Activated CD8-positive, alpha-beta T cell treated with anti-CD3 and anti-CD28 coated beads, Interleukin-2, amount 10 ng/mL, durations not matched to agents 7 days and 5 days (primary cell): Measurements from ENCODE around the gene USP5. TPM values are rescaled to one million over a fixed set of nuclear protein-coding genes. Genes with fewer than 3 reads are reported as not detected.

Experiments
- ATAC-seq: fragments of 150-1000 bp; cut with Tn5 transposase; one replicate; pipeline ENCODE4 v1.10.0; 2021; ENCODE audit warnings: moderate library complexity
- CTCF ChIA-PET: fragments of 350-600 bp; sonication (Branson Sonifier 250); formaldehyde crosslinking; loops from one replicate; lab custom pipeline; 2021; ENCODE audit warnings: antibody characterized with exemption; lab: Charles Lee
- POLR2A ChIA-PET: fragments of 350-600 bp; sonication (Branson Sonifier 250); formaldehyde crosslinking; loops from one replicate; lab custom pipeline; 2021; ENCODE audit warnings: antibody characterized with exemption; lab: Charles Lee
- DNase-seq: peaks from one replicate; pipeline ENCODE4 v3.0.0-alpha.2; 2020
- H3K27ac Mint-ChIP-seq: one replicate; pipeline ENCODE4 v1.8.0; 2021; ENCODE audit warnings: mild to moderate bottlenecking, mixed read lengths
- H3K27me3 Mint-ChIP-seq: one replicate; pipeline ENCODE4 v1.8.0; 2021; ENCODE audit warnings: low read depth, mixed read lengths
- H3K36me3 Mint-ChIP-seq: one replicate; pipeline ENCODE4 v1.8.0; 2021; ENCODE audit warnings: low read depth, mixed read lengths
- H3K4me1 Mint-ChIP-seq: one replicate; pipeline ENCODE4 v1.8.0; 2021; ENCODE audit warnings: low read depth, mixed read lengths
- H3K4me3 Mint-ChIP-seq: one replicate; pipeline ENCODE4 v1.8.0; 2021; ENCODE audit warnings: mild to moderate bottlenecking, mixed read lengths
- H3K9me3 Mint-ChIP-seq: one replicate; pipeline ENCODE4 v1.8.0; 2022; ENCODE audit warnings: mixed read lengths; ENCODE audit not compliant: insufficient read depth
- total RNA-seq, 2 experiments: library from RNA; stranded (reverse); gene quantifications; one replicate each; pipeline ENCODE4 v1.2.3, GENCODE V29; 2021

Gene USP5
- total RNA-seq, 2 experiments from 2014 or later, result 105 to 108 TPM

- Mint-ChIP-seq H3K27me3 (no peaks in the 10 kb centered on the region), H3K27ac (no peak overlapping the region), H3K4me3 (no peak overlapping the region), H3K9me3 (no peaks in the 10 kb centered on the region), H3K36me3 (peaks cover 19% of the 10 kb centered on the region), H3K4me1 (peaks cover 5% of the 10 kb centered on the region)
- DNase-seq (no peak), ATAC-seq (peak; percentile 32)
- ChIA-PET POLR2A (interaction anchor here (1.1 to 3.3 kb wide), 2 partner anchors 8 to 91 kb away, joined by 4 to 15 read pairs; partner anchors contain the start of genes CDCA3, MLF2 and USP5), CTCF (interaction anchor here (0.8 to 13.9 kb wide), 5 partner anchors 7 to 90 kb away, joined by 3 to 130 read pairs (median 6); partner anchors contain the start of genes GNB3 and MLF2)
These were observed 8.6 kb upstream of the USP5 start for GRCh38 chr12:6843118-6843902.

DNA sequence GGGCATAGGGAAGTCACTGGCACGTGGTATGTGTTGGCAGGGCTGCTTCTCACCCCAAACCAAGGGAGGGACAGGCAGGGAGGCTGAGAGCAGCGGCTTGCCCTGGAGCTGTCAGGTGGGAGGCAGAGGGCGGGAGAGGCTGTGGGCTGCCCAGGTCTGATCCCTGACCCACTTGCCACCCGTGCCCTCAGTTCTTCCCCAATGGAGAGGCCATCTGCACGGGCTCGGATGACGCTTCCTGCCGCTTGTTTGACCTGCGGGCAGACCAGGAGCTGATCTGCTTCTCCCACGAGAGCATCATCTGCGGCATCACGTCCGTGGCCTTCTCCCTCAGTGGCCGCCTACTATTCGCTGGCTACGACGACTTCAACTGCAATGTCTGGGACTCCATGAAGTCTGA, 6.6 kb upstream of the USP5 start:
- Mint-ChIP-seq H3K4me3 (no peak overlapping the region), H3K27ac (no peak overlapping the region), H3K9me3 (no peaks in the 10 kb centered on the region), H3K27me3 (no peaks in the 10 kb centered on the region), H3K36me3 (peaks cover 39% of the 10 kb centered on the region), H3K4me1 (peaks cover 21% of the 10 kb centered on the region)
- ChIA-PET CTCF (interaction anchor here (1.9 to 13.9 kb wide), 2 partner anchors 9 to 93 kb away, joined by 6 to 130 read pairs; partner anchors contain the start of genes GNB3 and MLF2), POLR2A (interaction anchor here (1.0 kb wide), 1 partner anchor 25 kb away, joined by 3 read pairs; no protein-coding TSS in a partner anchor)
- no peak for DNase-seq
- ATAC-seq, result no peak

- no peak for DNase-seq
- ATAC-seq, result no peak
- Mint-ChIP-seq H3K27ac (no peak overlapping the region), H3K36me3 (peaks cover 45% of the 10 kb centered on the region), H3K9me3 (no peaks in the 10 kb centered on the region), H3K27me3 (no peaks in the 10 kb centered on the region), H3K4me3 (no peak overlapping the region), H3K4me1 (peaks cover 24% of the 10 kb centered on the region)
- POLR2A ChIA-PET, result no interaction called here
- CTCF ChIA-PET, result interaction anchor here (13.9 kb wide), 1 partner anchor 10 kb away, joined by 130 read pairs; the partner anchor contains the start of gene GNB3
These were observed 5.6 kb upstream of the USP5 start for GRCh38 chr12:6846316-6846869.

GRCh38 chr12:6847676-6848075, 4.3 kb upstream of the USP5 start:
- CTCF ChIA-PET, result interaction anchor here (13.9 kb wide), 1 partner anchor 12 kb away, joined by 130 read pairs; the partner anchor contains the start of gene GNB3

DNA sequence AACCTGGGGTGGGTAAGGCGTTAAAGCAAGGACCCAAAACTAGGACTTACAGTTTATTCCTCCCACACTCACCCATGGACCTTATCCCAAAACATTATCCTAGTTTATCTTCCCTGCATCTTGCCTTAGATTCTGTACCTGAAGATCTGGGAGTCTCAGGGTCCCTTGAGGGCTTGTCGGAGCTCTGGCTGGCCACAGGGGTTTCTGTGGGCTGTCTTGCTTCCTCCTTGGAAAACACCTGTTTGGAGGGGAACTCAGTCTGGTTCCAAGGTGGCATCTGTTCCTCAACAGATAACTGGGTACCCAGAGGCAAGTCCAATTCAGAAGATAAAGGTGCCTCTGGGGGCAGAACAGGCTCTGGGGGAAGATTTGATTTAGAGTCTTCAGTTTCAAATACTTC, 2.5 kb upstream of the USP5 start:
- H3K4me1 Mint-ChIP-seq, result peaks cover 40% of the 10 kb centered on the region
- ChIA-PET CTCF (interaction anchor here (1.6 to 13.9 kb wide), 3 partner anchors 13 to 83 kb away, joined by 6 to 130 read pairs (median 121); partner anchors contain the start of genes GNB3, PTMS and SPSB2), POLR2A (interaction anchor here (1.3 to 3.8 kb wide), 2 partner anchors 94 to 160 kb away, joined by 3 to 31 read pairs; partner anchors contain the start of genes C12orf57, RNU7-1 and ZNF384)
- H3K27ac Mint-ChIP-seq, result peak overlapping the region; percentile 77
- H3K4me3 Mint-ChIP-seq, result peak overlapping the region; percentile 90
- no peaks in the 10 kb centered on the region for H3K27me3 Mint-ChIP-seq
- no peaks in the 10 kb centered on the region for H3K9me3 Mint-ChIP-seq
- no peak for DNase-seq
- peaks cover 49% of the 10 kb centered on the region for H3K36me3 Mint-ChIP-seq
- no peak for ATAC-seq

More at GRCh38 chr12:6847676-6848075, 4.3 kb upstream of the USP5 start:
- Mint-ChIP-seq H3K4me3 (no peak overlapping the region), H3K27me3 (no peaks in the 10 kb centered on the region), H3K4me1 (peaks cover 24% of the 10 kb centered on the region), H3K9me3 (no peaks in the 10 kb centered on the region), H3K27ac (peak overlapping the region; percentile 26), H3K36me3 (peaks cover 45% of the 10 kb centered on the region)
- ATAC-seq (no peak), DNase-seq (no peak)
- POLR2A ChIA-PET, result no interaction called here

DNA sequence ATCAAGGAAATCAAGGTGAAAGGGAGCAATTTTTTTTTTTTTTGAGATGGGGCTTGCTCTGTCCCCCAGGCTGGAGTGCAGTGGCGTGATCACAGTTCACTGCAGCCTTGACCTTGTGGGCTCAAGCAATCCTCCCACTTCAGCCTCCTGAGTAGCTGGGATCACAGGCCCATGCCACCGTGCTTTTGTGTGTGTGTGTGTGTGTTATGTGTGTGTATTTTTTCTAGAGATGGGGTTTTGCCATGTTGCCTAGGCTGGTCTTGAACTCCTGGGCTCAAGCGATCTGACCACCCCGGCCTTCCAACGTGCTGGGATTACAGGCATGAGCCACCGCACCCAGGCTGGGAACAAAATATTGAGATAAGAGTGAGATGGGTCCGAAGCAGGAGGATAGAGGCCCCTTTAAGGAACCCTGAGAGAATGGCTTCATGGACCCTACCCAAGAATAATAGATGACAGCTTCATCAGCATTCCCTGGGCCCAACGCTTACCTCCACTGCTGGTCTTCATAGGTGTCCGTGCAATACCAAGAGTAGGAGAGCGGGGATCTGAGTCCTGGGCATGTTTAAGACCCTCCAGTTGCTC, 1.9 kb upstream of the USP5 start:
- peak overlapping the region; percentile 90 for H3K4me3 Mint-ChIP-seq
- H3K27me3 Mint-ChIP-seq, result no peaks in the 10 kb centered on the region
- ChIA-PET CTCF (interaction anchor here (0.6 to 13.9 kb wide), 5 partner anchors 8 to 363 kb away, joined by 5 to 130 read pairs (median 15); partner anchors contain the start of genes GNB3, MLF2 and SPSB2), POLR2A (interaction anchor here (0.8 to 6.6 kb wide), 7 partner anchors 17 to 357 kb away, joined by 3 to 93 read pairs (median 8); partner anchors contain the start of genes C12orf57, COPS7A, MLF2 and MRPL51)
- H3K36me3 Mint-ChIP-seq, result peaks cover 52% of the 10 kb centered on the region
- peaks cover 44% of the 10 kb centered on the region for H3K4me1 Mint-ChIP-seq
- no peaks in the 10 kb centered on the region for H3K9me3 Mint-ChIP-seq
- H3K27ac Mint-ChIP-seq, result peak overlapping the region; percentile 98
- ATAC-seq (no peak), DNase-seq (no peak)

DNA sequence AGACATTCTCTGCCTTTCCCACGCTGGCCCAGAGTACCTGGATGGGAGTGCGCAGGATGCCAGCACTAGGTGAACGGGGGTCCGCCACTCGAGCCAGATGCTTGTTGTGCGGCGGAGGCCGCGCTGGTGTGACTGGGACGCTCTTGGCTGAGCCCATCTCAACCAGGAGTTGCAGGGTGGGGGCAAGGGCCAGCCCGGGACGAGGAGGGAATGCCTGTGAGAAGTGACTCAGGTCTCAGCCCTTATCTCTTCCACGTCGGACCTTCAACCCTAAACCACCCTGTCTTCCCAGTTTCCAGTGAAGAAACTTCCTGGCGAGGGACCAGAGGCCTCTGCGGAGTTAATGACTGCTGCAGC, 1.2 kb upstream of the USP5 start:
- ATAC-seq (no peak), DNase-seq (no peak)
- peaks cover 55% of the 10 kb centered on the region for H3K36me3 Mint-ChIP-seq
- H3K4me3 Mint-ChIP-seq, result peak overlapping the region; percentile 90
- CTCF ChIA-PET, result interaction anchor here (1.0 to 13.9 kb wide), 14 partner anchors 9 to 313 kb away, joined by 3 to 130 read pairs (median 6); partner anchors contain the start of genes COPS7A, GNB3, MLF2 and SPSB2
- peaks cover 44% of the 10 kb centered on the region for H3K4me1 Mint-ChIP-seq
- H3K27me3 Mint-ChIP-seq, result no peaks in the 10 kb centered on the region
- peak overlapping the region; percentile 98 for H3K27ac Mint-ChIP-seq
- POLR2A ChIA-PET, result interaction anchor here (0.7 to 6.6 kb wide), 25 partner anchors 8 to 358 kb away, joined by 3 to 93 read pairs (median 4); partner anchors contain the start of genes C12orf57, COPS7A, ENO2 and GNB3
- H3K9me3 Mint-ChIP-seq, result no peaks in the 10 kb centered on the region

DNA sequence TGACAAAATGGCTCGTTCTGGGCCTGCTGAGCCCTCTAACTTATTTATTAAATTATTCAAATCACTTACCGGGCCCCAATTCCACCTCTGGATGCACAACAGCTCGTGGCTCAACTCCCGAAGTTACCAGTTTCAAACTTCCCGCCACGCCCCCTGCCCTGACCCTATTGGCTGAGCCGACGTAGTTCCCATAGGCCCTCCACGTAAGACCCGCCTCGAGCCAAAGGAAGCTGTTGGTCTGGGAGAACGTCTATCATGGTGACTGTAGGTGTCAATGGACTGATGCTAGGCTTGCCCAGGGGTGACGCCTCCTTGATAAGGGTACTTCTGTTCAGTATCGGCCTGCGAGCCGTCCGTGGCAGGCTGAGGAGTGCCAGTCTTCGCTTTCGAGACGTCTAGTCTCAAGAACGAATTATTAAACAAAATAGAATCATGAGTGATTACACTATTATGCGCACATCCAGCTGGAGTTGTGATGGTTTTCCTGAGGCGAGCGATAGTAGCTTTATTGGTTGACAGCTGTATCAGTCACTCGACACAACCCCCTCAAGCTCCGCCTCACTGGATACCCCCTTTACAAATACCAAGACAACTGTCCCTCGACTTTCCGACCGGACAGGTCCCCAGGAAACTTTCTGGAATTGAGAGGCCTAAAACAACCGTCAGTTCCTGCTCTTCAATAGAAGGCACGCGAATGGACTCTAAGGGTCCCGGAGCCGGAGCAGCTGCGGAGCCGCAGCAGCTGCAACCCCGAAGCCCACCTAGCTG, 613 bp upstream of the USP5 start, which contains the start of gene CDCA3:
TSS of gene CDCA3 (minus strand) at position 134 of the 768 bp plus-strand sequence. CDS start 334 bp downstream, outside the sequence.
- H3K4me1 Mint-ChIP-seq, result peaks cover 44% of the 10 kb centered on the region
- peak within 1 kb of the TSS; percentile 98 for H3K27ac Mint-ChIP-seq
- ATAC-seq (peak; percentile 68), DNase-seq (peak; percentile 98)
- peaks cover 54% of the 10 kb centered on the region for H3K36me3 Mint-ChIP-seq
- H3K27me3 Mint-ChIP-seq, result no peaks in the 10 kb centered on the region
- ChIA-PET POLR2A (interaction anchor here (0.6 to 6.6 kb wide), 32 partner anchors 9 to 359 kb away, joined by 3 to 93 read pairs (median 4); partner anchors contain the start of genes C12orf57, COPS7A, ENO2 and GNB3), CTCF (interaction anchor here (0.9 to 13.9 kb wide), 20 partner anchors 9 to 314 kb away, joined by 3 to 130 read pairs (median 6); partner anchors contain the start of genes COPS7A, GNB3, LPCAT3 and MLF2)
- H3K9me3 Mint-ChIP-seq, result no peaks in the 10 kb centered on the region
- peak within 1 kb of the TSS; percentile 90 for H3K4me3 Mint-ChIP-seq

DNA sequence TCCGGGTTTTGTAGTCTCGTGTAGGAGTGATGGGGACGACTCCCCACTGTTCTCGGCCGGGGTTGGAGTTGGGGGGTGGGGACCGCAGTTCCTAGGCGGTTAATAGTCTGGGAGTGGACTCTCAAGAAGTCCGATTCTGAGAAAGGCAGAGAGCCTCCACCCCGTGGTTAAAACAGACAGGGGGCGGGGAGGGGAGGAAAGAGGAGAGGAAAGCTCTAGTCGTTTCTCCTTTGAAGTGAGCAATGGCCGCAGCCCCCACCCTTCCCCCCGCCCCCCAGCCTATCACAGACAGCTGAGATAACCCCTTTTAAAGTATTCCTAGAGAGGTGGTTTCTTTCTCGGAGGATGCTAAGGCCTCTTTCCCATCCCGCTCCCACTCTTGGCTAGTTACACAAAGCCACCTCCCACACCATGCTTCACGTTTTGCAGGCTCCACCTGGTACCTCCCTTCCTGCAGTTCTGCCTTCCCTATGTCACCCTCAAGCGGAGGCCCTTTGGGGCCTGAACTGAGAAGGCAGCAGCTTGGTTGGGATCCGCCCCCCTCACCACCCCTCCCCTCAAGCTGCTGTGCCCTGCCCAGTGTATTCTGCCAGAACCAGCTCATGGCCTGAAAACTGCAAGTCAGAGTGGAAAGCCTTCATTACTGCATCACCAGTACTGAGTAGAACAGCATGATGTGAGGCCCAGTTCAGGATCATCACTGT, 853 bp downstream of the USP5 start:
- DNase-seq (peak; percentile 74), ATAC-seq (peak; percentile 3)
- no peaks in the 10 kb centered on the region for H3K27me3 Mint-ChIP-seq
- ChIA-PET POLR2A (interaction anchor here (0.7 to 6.6 kb wide), 21 partner anchors 9 to 318 kb away, joined by 3 to 93 read pairs (median 6); partner anchors contain the start of genes C12orf57, COPS7A, GAPDH and MLF2), CTCF (interaction anchor here (0.6 to 13.9 kb wide), 18 partner anchors 11 to 282 kb away, joined by 3 to 130 read pairs (median 6); partner anchors contain the start of genes COPS7A, GNB3, LPCAT3 and MLF2)
- peaks cover 42% of the 10 kb centered on the region for H3K4me1 Mint-ChIP-seq
- peak overlapping the region; percentile 90 for H3K4me3 Mint-ChIP-seq
- peak overlapping the region; percentile 98 for H3K27ac Mint-ChIP-seq
- H3K9me3 Mint-ChIP-seq, result no peaks in the 10 kb centered on the region
- H3K36me3 Mint-ChIP-seq, result peaks cover 55% of the 10 kb centered on the region
